Stimulated activated CD4-positive, alpha-beta T cell treated with anti-CD3 and anti-CD28 coated beads, TNF-alpha, amount 100 ng/mL, for 48 hours (primary cell): ENCODE measurements around the gene COA7.

Experiments used
- DNase-seq, 3 donors: peaks; one replicate each; pipeline ENCODE4 v3.0.0-alpha.2; 2020; ENCODE audit warnings: low read depth in 3 of 3

Gene COA7

DNA sequence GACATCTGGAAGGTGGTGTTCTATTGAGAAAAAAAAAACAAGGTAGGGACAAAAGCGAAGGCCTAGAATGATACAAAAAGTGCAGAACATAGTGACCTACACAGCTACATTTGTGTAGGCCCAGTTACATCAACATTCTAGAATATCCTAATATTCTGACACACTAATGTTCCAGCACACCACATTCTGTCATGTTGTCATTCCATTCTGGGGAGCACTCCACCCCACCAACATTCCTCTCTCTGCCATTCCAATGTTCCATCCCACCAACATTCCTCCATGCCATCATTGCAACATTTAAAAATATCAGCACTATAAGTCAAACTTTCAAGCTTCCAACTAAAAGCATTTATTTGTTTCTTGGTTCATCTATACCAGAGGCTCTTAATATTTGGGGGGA is 28.5 kb downstream of the COA7 start:
- DNase-seq, result no peak

DNA sequence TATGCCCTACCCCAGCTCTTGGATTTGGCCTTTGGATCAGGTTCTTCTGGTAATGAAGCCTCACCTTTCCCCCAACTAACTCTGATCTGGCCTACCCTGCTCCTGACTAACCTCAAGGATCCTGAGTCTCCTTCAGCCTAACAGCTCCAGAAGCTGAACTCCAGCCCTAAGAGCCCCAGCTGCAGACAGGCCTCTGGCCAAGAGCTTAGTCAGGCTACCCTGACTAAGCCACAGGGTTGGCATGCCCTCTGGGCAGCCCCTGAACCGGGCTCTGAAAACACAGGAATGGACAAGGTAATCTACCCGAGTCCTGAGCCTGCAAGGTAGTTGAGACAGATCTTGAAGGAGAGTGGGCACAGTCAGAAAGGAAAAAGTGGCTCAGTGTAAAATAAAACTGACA is 29.4 kb downstream of the COA7 start:
- no peak for DNase-seq

- DNase-seq, result no peak
Observed at GRCh38 chr1:52667984-52668383, 30.2 kb downstream of the COA7 start.

DNA sequence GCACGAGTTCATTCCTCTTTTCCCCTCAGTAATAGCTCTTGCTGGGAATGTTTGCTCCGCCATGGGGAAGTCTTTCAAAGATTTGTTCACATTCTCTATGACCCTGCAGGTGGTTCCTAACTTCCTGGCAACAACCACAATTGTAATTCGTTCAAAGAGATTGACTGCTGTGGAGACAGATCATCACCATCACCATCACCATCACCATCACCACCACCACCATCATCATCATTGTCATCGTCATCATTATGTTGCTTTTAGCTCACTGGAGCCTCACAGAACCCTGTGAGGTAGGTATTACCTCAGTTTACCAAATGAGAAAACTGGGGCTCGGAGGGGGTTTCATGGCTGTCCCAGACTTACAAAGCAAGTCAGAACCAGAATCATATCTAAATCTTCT is 30.9 kb downstream of the COA7 start:
- DNase-seq, result no peak

DNA sequence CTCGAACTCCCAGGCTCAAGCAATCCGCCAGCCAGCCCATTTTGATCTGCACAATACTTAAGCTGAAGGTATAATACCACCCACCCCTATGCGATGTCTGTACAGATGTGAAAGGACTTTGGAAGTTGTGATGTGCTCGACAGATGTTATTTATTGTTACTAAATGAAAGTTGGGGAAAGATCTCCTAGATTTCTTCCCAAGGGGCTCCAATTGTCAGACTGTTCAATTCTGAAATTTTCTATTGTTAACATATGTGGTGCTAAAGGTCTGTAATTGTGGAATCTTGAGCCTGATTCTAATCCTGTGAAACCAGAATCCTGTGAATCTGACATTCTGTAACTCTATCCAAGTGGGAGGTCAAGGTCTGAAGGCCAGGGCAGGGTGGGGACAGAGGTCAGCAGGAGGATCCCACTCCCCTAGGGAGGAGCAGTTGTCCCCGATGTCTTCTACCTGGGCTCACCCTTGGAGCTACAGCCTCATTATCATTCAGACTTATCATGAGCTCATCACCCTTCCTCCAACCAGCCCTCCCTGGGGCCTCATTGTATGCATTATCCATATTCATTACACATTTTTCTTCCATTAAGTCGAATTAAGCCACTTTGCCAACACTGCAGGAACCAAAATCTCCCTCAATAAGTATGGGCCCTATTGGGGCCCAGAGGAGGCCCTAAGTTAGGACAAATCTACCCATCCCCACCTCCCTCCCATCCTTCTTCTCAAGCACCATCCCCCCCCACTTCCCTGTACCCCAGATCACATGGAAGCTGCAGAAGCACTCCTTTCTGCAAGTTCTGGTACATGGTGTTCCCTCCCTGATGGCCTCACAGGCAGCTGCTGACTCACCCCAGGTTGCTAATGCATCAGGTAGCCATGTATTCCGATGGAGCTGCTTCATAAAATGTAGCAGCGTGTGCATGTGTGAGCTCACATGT is 32.9 kb downstream of the COA7 start:
- no peak for DNase-seq

DNA sequence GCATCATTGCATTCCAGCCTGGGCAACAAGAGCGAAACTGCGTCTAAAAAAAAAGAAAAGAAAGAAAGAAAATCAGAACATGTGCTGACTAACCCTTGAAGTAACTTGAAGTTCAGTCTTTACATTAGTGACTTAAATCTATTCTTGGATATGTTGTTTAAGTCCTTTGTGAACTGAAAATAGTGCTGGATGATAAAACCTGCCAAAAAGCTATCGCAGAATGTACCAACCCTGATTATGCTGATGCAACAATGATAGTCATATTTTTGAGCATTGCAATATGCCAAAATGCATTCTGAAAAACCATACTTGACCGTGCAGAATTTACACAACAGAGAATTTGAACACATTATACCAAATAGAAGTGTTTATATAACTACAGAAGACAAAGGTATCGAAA is 34.4 kb downstream of the COA7 start:
- DNase-seq, result no peak

DNA sequence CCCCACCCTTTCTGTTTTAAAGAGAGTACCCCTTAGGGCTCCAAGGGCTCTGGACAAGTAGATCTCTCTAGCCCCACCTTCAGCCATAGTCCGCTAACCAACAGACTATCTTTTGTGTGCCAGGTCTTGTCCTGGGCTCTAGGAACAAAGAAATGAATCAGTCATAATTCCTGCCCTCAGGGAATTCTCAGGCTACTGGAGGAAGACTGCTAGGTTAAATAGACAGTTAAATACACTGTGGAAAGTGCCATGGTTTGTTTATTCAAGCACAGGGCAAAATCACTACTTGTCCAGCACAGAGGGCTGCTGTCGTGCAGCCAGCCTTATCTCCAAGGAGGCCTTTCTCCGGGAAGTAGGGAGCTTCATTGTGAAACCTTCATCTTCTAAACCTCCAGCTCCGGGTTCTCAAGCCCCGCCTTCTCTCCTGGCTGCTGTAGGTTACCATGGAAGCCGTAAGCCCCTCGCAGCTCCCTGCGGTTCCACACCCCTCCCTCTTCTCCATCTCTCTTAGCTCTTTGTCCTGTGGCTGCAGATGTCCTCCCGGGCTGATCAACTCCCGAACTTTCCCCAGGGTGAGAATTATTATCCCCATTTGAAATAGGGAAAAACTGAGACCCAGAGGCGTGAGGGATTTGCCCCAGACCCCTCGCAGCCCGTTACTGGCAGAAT is 35.4 kb downstream of the COA7 start:
- no peak for DNase-seq

DNA sequence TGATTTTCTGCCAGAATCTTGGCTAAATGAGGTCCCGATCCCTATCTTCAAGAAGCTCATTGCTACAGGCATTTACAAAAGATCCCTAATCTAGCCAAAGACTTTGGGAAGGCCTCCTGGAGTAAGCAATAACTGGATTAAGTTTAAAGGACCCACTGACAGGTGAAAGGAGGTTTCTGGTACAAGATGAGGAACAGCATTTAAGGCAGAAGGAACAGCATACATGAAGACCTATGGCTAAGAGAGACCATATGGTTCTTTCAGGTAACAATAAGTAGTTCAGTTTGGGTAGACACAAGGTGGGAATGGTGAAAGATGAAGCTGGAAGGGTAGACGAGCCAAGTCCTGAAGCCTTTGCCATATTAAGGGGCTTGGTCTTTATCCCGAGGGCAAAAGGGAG is 37.3 kb downstream of the COA7 start:
- DNase-seq, result no peak

DNA sequence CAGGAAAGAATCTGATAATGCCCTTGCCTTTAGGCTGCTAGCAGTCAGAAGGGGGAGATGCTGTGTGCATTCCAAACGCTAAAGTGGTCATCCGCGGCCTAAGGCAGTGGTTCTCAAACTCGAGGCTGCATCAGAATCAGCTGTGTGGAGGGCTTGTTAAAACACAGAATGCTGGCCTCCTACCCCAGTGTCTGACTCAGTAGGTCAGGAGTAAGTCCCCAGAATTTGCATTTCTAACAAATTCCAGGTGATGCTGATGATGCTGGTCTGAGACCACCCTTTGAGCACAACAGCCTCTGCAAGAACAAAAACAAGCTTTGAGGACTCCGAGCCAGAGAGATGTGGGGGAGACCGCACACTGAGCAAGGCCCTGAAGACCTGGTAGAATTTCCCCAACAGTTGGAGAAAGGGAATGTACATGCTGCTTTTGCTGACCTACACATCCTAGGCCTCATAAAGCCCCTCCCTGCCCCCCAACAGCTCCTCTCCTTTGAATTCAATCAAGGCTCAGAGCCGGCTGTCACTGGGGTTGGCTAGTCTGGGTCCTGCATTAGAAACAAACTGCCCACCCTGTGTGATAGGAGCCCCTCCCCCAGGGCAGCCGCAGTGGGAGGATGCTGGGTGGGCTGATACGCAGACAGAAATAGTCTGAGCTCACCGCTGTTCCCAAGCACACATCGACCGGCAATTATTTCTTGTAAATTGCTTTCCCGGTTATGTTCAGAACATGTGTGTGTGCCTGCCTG is 38.1 kb downstream of the COA7 start:
- DNase-seq, result no peak

DNA sequence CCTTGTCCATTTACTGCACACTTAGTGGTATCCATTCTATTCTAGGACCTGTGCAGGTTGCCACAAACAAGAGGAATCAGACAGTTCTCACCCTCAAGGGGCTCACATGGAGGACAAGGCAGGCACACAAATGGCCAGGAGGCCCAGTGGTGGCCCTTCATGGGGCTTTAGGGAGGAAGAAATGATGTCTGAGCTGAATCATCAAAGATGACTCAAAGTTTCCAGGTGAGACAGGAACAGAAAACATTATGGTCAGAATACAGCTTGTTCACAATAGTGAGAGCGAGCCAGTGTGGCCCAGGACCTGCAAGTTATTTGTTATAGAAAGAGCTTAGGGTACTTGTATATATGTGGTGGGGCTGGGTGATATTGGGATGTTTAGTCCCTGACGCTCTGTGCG is 38.8 kb downstream of the COA7 start:
- peak in 1 of 3 donors; percentile 37 for DNase-seq

DNA sequence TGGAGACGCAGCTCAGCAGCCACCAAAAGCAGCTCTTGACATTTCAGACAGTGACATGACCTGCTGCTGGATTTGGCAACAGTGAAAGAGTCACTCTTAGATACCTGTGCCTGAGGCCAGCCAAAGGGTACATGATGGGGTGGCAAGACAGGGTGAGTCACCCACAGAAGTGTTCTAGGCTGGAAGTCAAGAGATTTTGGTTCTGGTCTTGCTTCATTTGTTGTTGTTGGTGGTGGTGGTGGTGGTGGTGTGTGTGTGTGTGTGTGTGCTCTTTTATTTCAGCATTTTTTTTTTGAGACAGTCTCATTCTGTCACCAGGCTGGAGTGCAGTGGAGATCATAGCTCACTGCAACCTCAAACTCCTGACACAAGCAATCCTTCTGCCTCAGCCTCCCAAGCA is 39.4 kb downstream of the COA7 start:
- peak in 1 of 3 donors; percentile 42 for DNase-seq

- no peak for DNase-seq
Observed at GRCh38 chr1:52657702-52658101, 40.4 kb downstream of the COA7 start.

- DNase-seq, result no peak
Observed at GRCh38 chr1:52654063-52654462, 44.1 kb downstream of the COA7 start.

- no peak for DNase-seq
Observed at GRCh38 chr1:52653207-52653849, 44.8 kb downstream of the COA7 start.

GRCh38 chr1:52651904-52652303 is 46.2 kb downstream of the COA7 start:
- no peak for DNase-seq

DNA sequence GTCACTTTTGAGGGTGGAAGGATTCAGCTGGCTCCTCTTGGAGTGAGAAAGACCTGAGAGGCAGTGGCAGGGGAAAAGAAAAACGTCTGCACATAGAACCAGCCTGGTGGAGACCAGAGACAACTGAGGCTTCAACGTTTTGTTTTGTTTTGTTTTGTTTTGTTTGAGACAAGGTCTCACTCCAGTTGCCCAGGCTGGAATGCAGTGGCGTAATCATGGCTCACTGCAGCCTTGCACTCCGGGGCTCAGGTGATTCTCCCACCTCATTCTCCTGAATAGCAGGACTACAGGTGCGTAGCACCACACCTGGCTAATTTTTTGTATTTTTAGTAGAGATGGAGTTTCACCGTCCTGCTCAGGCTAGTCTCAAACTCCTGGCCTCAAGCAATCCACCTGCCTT is 52.9 kb downstream of the COA7 start:
- no peak for DNase-seq

DNA sequence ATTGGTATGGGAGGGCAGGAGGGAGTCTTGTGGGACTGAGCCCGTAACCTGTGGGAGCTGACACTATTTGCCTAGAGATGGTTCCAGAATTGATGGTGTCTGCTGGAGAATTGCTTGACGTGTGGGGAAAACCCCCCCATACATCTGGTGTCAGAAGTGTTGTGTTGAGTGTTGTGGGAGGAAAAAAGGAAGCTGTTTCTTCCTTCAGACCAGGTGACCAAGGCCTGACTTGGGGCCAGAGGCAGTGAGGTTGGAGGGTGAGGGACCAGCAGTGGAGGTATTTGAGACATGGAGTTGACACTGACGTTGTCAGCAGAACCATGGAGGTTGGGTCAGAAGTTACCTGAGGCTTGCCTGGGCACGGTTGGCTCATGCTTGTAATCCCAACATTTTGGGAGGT is 56.8 kb downstream of the COA7 start:
- no peak for DNase-seq

DNA sequence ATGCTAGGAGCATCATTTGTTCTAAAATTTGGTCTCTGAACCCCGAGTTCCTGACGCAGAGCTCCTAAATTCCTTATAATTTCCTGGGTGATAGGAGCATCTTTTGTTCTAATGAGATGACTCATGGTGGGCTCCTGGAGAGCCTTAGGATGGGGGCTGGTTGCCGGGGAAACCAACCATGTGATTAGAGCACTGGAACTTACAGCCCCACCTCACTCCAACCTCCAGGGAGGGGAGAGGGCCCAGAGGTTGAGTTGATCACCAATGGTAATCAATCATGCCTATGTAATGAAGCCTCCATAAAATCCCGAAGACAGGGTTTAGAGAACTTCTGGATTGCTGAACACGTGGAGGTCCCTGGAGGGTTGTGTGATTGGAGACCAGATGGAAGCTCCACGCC is 57.5 kb downstream of the COA7 start:
- no peak for DNase-seq

- DNase-seq, result no peak
Observed at GRCh38 chr1:52637946-52638345, 60.2 kb downstream of the COA7 start.

DNA sequence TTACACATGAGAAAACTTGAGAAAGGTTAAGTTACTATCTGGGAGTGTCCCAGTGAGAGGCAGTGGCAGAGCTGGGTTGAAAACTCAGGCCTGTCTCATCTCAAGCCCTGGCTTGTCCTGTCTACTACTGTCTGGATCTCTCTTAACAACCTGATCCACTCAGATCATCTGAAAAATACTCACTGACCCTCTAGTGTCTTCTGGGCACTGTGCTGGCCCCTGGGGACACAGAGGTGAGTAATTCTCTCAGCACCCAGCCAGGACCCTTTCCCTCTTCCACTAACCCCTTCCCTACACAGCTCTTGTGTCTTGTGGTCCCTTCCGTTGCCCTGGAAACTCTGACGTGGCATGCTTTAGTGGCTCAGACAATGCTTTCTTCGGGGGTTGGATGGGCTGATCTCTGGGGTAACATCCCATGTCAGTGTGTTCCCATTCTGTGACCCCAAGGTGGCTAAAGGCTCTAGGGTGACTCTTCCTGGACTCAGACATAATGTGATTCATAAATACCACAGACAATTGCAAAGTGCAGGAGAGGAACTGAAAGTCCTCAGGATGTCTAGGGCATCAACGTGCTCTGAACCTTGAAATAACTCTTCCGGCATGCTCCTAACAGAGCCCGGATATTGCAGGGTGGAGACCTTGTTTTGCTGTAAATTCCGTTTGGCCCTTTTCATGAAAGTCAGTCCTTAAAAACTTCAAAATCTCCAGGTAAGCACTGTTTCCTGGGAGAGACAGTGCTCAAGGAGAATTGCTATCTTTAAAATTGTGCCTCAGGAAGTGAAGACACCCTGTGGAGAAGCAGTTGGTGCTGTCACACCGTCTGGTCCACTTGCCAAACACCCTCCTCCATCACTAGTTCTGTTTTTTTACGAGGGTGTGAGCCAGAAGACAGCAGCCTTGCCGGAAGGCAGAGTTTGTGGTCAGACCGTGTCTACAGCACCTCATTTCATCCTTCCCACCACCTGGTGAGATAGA is 61.1 kb downstream of the COA7 start:
- peak in 1 of 3 donors; percentile 37 for DNase-seq
